Measurements from ENCODE around the gene GLIS1. TPM values are rescaled to one million over a fixed set of nuclear protein-coding genes. Genes with fewer than 3 reads are reported as not detected.

GLIS1 gene
- total RNA-seq, 1 donor from 2014 or later: 17.4 TPM

DNA sequence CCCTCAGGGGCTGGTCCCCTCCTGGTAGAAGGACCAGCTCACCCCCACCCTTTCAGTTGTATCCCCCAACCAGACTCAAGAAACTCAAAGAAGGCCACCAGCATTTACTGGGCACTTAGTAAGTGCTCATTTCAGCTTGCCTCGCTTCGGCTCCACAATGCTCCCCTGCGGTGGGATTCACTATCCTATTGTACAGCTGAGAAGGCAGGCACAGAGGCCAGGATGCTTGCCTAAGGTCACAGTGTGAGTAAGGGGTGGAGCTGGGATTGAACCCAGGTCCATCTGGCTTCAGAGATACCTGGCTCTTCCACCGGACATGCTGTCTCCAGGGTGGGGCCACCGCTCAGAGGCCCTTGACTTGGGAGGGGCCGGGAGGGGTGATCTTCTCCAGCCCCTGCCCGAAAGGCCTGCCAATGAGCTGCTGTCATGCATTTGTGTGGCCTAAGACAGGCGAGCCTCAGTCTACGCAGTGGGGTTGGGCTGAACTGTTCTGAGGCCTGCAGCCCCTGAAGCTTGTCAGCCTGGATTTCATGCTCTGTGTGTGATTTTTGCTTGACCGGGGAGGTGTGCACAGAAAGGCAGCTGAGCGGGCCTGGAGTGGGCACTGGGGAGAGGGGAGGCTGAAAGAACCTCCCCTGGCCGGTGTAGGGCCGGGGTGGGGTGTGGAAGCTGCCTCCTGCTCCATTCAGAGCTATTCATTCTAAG lies 231.7 kb downstream of the GLIS1 start:
- peaks cover 22% of the 10 kb centered on the region for H3K4me1 Mint-ChIP-seq (ENCODE audit: low read depth)
- no peak overlapping the region for H3K4me3 Mint-ChIP-seq (ENCODE audit: unreplicated experiment)
- H3K27ac Mint-ChIP-seq (ENCODE audit: unreplicated experiment): no peak overlapping the region
- H3K9me3 Mint-ChIP-seq (ENCODE audit: low read depth): no peaks in the 10 kb centered on the region
- TF ChIP-seq, protein P1, sequence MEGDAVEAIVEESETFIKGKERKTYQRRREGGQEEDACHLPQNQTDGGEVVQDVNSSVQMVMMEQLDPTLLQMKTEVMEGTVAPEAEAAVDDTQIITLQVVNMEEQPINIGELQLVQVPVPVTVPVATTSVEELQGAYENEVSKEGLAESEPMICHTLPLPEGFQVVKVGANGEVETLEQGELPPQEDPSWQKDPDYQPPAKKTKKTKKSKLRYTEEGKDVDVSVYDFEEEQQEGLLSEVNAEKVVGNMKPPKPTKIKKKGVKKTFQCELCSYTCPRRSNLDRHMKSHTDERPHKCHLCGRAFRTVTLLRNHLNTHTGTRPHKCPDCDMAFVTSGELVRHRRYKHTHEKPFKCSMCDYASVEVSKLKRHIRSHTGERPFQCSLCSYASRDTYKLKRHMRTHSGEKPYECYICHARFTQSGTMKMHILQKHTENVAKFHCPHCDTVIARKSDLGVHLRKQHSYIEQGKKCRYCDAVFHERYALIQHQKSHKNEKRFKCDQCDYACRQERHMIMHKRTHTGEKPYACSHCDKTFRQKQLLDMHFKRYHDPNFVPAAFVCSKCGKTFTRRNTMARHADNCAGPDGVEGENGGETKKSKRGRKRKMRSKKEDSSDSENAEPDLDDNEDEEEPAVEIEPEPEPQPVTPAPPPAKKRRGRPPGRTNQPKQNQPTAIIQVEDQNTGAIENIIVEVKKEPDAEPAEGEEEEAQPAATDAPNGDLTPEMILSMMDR (IDR thresholded peaks at IDR 0.05): no peak
- peaks cover 4% of the 10 kb centered on the region for H3K36me3 Mint-ChIP-seq (ENCODE audit: low read depth)
- no peaks in the 10 kb centered on the region for H3K27me3 Mint-ChIP-seq (ENCODE audit: low read depth)
- DNase-seq (ENCODE audit: low spot score): no peak

DNA sequence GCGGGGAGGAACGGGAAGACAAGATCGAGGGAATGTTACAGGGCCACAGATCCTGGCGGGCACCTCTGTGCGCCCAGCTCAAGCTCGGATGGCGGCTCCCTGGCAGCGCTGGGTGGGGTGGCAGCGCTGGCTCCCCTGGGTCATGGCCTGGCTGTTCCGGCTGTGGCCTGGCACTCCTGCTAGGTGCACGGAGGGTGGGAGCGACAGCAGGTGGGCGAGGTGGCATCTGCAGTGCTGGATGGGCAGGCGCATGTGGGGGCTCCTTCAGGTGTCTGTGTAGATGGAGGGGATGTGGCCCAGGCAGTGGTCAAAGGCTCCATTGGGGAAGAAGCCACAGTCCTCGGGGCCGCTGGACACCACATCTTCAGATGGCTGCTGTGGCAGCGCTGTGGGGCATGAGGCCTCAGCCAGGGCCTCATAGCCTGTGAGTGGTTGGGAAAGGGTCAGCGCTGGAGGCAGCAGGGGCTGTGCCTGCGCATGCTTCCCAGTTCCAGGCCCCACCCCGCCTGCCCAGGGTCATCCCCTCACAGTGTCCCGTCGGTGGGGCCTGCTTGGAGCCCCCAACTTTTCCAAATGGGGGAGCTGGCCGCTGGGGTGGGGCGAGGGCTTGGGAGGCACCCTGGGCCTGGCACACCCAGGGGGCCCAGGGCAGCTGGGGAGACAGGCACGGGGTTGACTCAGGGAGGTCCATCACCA lies 232.5 kb downstream of the GLIS1 start:
- Mint-ChIP-seq H3K36me3 (ENCODE audit: low read depth) (peaks cover 4% of the 10 kb centered on the region), H3K4me1 (ENCODE audit: low read depth) (peaks cover 14% of the 10 kb centered on the region), H3K9me3 (ENCODE audit: low read depth) (no peaks in the 10 kb centered on the region), H3K27ac (ENCODE audit: unreplicated experiment) (no peak overlapping the region), H3K4me3 (ENCODE audit: unreplicated experiment) (no peak overlapping the region), H3K27me3 (ENCODE audit: low read depth) (no peaks in the 10 kb centered on the region)
- TF ChIP-seq, protein P1 (IDR thresholded peaks at IDR 0.05): no peak
- no peak for DNase-seq (ENCODE audit: low spot score)

DNA sequence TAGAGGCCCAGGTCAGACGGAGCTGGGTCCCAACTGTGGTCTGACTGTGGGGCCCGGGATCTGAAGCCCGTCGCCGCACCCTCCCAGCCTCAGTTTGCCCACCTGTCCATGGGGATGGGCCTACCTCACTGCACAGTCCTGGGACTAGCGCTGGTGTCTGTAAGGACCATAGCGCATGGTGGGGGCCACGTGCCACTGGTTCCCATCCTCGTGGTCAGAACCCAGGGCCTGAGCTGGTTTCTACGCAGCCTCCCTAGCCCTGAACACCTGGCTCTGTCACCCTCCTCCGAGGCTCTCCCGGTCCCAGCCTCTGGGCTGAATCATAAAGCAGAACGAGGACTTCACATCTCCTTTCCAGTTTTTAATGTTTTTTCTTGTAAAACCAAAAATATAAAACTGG lies 233.1 kb downstream of the GLIS1 start:
- no peak overlapping the region for H3K27ac Mint-ChIP-seq (ENCODE audit: unreplicated experiment)
- H3K4me3 Mint-ChIP-seq (ENCODE audit: unreplicated experiment): no peak overlapping the region
- peaks cover 10% of the 10 kb centered on the region for H3K4me1 Mint-ChIP-seq (ENCODE audit: low read depth)
- H3K36me3 Mint-ChIP-seq (ENCODE audit: low read depth): peaks cover 4% of the 10 kb centered on the region
- peaks cover 4% of the 10 kb centered on the region for H3K27me3 Mint-ChIP-seq (ENCODE audit: low read depth)
- no peak for DNase-seq (ENCODE audit: low spot score)
- TF ChIP-seq, protein P1 (IDR thresholded peaks at IDR 0.05): no peak
- no peaks in the 10 kb centered on the region for H3K9me3 Mint-ChIP-seq (ENCODE audit: low read depth)

DNA sequence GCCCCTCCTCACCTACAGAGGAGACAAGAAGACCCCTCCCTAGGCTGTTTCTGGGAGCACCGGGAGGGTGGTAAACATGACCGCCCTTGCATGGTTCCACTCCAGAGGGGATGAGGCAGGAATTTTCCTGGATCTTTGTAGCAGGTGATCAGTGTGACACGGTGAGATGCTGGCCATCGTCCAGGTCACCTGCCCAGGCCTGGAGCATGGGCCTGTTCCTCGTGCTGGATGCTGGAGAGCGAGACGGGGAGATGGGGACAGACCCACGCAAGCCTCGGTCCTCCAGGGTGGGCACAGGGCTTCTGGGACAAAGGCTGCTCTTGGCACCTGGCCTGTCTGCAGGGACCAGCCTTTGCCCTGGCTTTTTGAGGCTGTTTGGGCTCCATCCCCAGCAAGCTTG lies 233.6 kb downstream of the GLIS1 start:
- no peak for DNase-seq (ENCODE audit: low spot score)
- TF ChIP-seq, protein P1 (IDR thresholded peaks at IDR 0.05): no peak
- Mint-ChIP-seq H3K27ac (ENCODE audit: unreplicated experiment) (no peak overlapping the region), H3K27me3 (ENCODE audit: low read depth) (peaks cover 4% of the 10 kb centered on the region), H3K4me1 (ENCODE audit: low read depth) (peaks cover 6% of the 10 kb centered on the region), H3K36me3 (ENCODE audit: low read depth) (peaks cover 3% of the 10 kb centered on the region), H3K9me3 (ENCODE audit: low read depth) (no peaks in the 10 kb centered on the region), H3K4me3 (ENCODE audit: unreplicated experiment) (no peak overlapping the region)

DNA sequence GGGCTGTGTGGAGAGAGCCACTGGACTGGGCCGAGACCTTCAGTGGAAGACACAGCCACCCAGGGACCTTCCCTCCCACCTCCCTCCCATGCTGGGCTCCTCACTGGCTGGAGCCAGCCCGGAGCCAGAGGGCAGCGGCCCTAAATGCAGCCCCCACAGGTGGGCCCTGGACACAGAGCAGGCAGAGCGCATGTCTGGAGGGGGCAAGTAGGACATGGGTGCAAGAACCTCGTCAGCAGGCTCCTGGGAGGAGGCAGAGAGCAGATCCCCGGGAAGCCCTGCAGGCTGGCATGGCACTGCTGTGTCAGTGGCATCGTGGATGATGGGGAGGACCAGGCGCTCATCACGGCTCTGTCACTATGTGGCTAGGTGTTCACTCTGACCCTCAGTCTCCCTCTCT lies 234.1 kb downstream of the GLIS1 start:
- peaks cover 4% of the 10 kb centered on the region for H3K27me3 Mint-ChIP-seq (ENCODE audit: low read depth)
- peaks cover 3% of the 10 kb centered on the region for H3K36me3 Mint-ChIP-seq (ENCODE audit: low read depth)
- no peaks in the 10 kb centered on the region for H3K9me3 Mint-ChIP-seq (ENCODE audit: low read depth)
- no peak overlapping the region for H3K27ac Mint-ChIP-seq (ENCODE audit: unreplicated experiment)
- no peak overlapping the region for H3K4me3 Mint-ChIP-seq (ENCODE audit: unreplicated experiment)
- H3K4me1 Mint-ChIP-seq (ENCODE audit: low read depth): peaks cover 5% of the 10 kb centered on the region
- TF ChIP-seq, protein P1 (IDR thresholded peaks at IDR 0.05): no peak
- no peak for DNase-seq (ENCODE audit: low spot score)
